HL-60/S4 treated with retinoic acid at 250 ng/mL for 4 days and 3 days (cell line): ENCODE results near the gene KLK1.

Experiments
- in situ Hi-C: fragments of 300-500 bp; cut with MboI; formaldehyde crosslinking; loops from 2 replicates; pipeline ENCODE4 v1.7.0; 2022; ENCODE audit warnings: low sequenced_read_pairs

The KLK1 gene

DNA sequence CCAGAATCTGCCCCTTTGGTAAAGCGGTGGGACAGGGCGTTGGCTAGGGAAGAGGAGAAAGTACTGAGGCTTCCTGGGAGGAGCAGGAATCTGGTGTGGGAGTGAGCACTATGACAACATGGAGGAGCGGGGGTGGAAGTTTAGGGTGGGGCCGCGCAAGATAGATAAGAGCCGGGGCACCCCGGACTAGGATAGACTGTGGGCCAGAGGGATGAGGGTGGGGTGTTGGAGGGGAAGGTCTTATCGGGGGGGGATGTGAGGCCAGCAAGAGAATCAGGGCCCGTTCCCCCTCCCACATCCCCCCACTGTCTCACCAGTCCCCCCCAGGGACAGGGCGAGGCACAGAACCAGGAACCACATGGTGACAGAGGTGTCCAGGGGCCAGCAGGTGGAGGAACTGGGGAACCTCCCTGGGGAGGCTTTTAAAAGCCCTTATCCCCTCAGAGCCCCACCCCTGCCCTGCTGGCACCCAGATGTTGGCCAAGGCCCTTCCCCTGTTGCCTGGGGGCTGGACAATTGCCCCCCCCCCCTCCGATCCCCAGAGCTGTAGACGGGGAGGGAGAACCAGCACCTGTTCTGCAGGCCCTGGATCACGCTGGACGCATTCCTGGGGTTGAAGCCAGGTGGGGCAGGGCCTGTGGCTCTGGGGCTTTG, at the start of gene KLK1:
TSS of gene KLK1 (minus strand) at position 399 of the 654 bp plus-strand sequence. CDS start at position 360, 39 bp downstream.
- in situ Hi-C loops = no loop called here

DNA sequence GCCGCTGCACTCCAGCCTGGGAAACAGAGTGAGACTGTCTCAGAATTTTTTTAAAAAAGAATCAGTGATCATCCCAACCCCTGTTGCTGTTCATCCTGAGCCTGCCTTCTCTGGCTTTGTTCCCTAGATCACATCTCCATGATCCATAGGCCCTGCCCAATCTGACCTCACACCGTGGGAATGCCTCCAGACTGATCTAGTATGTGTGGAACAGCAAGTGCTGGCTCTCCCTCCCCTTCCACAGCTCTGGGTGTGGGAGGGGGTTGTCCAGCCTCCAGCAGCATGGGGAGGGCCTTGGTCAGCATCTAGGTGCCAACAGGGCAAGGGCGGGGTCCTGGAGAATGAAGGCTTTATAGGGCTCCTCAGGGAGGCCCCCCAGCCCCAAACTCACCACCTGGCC, 49.5 kb upstream of the KLK1 start, which contains the start of gene KLK2:
TSS of gene KLK2 (plus strand) at position 384 of the 400 bp plus-strand sequence. CDS start 35 bp downstream, outside the sequence.
- in situ Hi-C loops = no loop called here

DNA sequence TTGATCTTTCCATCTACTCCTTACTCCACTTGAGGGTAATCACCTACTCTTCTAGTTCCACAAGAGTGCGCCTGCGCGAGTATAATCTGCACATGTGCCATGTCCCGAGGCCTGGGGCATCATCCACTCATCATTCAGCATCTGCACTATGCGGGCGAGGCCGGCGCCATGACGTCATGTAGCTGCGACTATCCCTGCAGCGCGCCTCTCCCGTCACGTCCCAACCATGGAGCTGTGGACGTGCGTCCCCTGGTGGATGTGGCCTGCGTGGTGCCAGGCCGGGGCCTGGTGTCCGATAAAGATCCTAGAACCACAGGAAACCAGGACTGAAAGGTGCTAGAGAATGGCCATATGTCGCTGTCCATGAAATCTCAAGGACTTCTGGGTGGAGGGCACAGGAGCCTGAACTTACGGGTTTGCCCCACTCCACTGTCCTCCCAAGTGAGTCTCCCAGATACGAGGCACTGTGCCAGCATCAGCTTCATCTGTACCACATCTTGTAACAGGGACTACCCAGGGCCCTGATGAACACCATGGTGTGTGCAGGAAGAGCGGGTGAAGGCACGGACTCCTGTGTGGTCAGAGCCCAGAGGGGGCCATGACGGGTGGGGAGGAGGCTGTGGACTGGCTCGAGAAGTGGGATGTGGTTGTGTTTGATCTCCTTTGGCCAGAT, 47.0 kb upstream of the KLK1 start:
- in situ Hi-C loops = no loop called here

DNA sequence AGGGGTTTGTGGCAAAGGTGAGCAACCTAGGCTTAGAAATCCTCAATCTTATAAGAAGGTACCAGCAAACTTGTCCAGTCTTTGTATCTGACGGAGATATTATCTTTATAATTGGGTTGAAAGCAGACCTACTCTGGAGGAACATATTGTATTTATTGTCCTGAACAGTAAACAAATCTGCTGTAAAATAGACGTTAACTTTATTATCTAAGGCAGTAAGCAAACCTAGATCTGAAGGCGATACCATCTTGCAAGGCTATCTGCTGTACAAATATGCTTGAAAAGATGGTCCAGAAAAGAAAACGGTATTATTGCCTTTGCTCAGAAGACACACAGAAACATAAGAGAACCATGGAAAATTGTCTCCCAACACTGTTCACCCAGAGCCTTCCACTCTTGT, 45.9 kb upstream of the KLK1 start:
- in situ Hi-C loops = no loop called here

DNA sequence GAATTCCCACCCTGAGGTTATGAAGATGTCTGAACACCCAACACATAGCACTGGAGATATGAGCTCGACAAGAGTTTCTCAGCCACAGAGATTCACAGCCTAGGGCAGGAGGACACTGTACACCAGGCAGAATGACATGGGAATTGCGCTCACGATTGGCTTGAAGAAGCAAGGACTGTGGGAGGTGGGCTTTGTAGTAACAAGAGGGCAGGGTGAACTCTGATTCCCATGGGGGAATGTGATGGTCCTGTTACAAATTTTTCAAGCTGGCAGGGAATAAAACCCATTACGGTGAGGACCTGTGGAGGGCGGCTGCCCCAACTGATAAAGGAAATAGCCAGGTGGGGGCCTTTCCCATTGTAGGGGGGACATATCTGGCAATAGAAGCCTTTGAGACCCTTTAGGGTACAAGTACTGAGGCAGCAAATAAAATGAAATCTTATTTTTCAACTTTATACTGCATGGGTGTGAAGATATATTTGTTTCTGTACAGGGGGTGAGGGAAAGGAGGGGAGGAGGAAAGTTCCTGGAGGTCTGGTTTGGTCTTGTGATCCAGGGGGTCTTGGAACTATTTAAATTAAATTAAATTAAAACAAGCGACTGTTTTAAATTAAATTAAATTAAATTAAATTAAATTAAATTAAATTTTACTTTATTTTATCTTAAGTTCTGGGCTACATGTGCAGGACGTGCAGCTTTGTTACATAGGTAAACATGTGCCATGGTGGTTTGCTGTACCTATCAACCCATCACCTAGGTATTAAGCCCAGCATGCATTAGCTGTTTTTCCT, 38.1 kb upstream of the KLK1 start:
- in situ Hi-C loops = no loop called here

DNA sequence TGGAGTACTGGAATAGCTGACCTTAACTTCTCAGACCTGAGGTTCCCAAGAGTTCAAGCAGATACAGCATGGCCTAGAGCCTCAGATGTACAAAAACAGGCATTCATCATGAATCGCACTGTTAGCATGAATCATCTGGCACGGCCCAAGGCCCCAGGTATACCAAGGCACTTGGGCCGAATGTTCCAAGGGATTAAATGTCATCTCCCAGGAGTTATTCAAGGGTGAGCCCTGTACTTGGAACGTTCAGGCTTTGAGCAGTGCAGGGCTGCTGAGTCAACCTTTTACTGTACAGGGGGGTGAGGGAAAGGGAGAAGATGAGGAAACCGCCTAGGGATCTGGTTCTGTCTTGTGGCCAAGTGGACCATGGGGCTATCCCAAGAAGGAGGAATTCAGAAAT, 37.4 kb upstream of the KLK1 start:
- in situ Hi-C loops = no loop called here

DNA sequence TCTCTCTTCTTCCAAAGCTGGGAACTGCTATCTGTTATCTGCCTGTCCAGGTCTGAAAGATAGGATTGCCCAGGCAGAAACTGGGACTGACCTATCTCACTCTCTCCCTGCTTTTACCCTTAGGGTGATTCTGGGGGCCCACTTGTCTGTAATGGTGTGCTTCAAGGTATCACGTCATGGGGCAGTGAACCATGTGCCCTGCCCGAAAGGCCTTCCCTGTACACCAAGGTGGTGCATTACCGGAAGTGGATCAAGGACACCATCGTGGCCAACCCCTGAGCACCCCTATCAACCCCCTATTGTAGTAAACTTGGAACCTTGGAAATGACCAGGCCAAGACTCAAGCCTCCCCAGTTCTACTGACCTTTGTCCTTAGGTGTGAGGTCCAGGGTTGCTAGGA, 36.3 kb upstream of the KLK1 start:
- in situ Hi-C loops = no loop called here

DNA sequence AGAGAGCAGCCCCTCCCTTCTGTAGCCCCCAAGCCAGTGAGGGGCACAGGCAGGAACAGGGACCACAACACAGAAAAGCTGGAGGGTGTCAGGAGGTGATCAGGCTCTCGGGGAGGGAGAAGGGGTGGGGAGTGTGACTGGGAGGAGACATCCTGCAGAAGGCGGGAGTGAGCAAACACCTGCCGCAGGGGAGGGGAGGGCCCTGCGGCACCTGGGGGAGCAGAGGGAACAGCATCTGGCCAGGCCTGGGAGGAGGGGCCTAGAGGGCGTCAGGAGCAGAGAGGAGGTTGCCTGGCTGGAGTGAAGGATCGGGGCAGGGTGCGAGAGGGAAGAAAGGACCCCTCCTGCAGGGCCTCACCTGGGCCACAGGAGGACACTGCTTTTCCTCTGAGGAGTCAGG, 35.3 kb upstream of the KLK1 start:
- in situ Hi-C loops = no loop called here

DNA sequence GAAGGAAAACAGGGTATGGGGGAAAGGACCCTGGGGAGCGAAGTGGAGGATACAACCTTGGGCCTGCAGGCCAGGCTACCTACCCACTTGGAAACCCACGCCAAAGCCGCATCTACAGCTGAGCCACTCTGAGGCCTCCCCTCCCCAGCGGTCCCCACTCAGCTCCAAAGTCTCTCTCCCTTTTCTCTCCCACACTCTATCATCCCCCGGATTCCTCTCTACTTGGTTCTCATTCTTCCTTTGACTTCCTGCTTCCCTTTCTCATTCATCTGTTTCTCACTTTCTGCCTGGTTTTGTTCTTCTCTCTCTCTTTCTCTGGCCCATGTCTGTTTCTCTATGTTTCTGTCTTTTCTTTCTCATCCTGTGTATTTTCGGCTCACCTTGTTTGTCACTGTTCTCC, 33.8 kb upstream of the KLK1 start:
- in situ Hi-C loops = no loop called here

DNA sequence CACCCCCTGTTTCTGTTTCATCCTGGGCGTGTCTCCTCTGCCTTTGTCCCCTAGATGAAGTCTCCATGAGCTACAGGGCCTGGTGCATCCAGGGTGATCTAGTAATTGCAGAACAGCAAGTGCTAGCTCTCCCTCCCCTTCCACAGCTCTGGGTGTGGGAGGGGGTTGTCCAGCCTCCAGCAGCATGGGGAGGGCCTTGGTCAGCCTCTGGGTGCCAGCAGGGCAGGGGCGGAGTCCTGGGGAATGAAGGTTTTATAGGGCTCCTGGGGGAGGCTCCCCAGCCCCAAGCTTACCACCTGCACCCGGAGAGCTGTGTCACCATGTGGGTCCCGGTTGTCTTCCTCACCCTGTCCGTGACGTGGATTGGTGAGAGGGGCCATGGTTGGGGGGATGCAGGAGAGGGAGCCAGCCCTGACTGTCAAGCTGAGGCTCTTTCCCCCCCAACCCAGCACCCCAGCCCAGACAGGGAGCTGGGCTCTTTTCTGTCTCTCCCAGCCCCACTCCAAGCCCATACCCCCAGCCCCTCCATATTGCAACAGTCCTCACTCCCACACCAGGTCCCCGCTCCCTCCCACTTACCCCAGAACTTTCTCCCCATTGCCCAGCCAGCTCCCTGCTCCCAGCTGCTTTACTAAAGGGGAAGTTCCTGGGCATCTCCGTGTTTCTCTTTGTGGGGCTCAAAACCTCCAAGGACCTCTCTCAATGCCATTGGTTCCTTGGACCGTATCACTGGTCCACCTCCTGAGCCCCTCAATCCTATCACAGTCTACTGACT, 31.2 kb upstream of the KLK1 start, which contains the start of gene KLK3:
TSS of gene KLK3 (plus strand) at position 280 of the 775 bp plus-strand sequence. CDS start at position 321, 41 bp downstream.
- in situ Hi-C loops = no loop called here

DNA sequence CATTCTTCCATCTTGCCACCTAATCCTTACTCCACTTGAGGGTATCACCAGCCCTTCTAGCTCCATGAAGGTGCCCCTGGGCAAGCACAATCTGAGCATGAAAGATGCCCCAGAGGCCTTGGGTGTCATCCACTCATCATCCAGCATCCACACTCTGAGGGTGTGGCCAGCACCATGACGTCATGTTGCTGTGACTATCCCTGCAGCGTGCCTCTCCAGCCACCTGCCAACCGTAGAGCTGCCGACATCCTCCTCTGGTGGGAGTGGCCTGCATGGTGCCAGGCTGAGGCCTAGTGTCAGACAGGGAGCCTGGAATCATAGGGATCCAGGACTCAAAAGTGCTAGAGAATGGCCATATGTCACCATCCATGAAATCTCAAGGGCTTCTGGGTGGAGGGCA, 28.0 kb upstream of the KLK1 start:
- in situ Hi-C loops = no loop called here

DNA sequence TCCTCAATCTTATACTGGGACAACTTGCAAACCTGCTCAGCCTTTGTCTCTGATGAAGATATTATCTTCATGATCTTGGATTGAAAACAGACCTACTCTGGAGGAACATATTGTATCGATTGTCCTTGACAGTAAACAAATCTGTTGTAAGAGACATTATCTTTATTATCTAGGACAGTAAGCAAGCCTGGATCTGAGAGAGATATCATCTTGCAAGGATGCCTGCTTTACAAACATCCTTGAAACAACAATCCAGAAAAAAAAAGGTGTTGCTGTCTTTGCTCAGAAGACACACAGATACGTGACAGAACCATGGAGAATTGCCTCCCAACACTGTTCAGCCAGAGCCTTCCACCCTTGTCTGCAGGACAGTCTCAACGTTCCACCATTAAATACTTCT, 27.2 kb upstream of the KLK1 start:
- in situ Hi-C loops = no loop called here

DNA sequence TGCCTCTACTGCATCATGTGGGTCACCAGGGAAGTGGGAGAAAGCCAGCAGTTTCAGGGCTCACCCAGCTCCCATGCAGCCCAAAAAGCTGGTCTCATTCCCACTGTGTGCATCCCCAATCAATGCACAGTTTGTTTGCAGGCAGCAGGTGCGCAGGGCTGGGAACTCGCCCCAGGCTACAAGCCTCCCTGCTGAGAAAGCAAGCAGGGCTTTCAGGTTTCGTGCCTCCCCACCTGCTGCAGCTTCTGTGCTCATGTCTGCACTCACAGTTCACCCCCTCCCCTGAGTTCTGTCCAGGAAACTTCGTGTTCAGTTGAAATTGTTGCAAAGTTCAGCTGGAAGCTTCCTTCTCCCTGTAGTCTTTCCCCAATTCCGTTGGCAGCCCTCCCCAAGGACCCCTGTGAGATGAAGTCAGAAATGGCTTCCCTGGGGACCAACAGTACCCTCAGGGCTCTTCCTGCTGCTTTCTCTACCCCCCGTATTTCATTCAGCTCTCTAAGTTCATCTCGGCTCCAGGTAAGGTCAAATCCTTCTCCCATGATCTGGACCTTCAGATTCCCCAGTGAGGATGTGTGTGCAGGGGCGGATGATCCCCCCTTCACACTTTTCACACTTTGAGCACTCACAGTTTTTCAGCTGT, 20.8 kb upstream of the KLK1 start:
- in situ Hi-C loops = no loop called here

DNA sequence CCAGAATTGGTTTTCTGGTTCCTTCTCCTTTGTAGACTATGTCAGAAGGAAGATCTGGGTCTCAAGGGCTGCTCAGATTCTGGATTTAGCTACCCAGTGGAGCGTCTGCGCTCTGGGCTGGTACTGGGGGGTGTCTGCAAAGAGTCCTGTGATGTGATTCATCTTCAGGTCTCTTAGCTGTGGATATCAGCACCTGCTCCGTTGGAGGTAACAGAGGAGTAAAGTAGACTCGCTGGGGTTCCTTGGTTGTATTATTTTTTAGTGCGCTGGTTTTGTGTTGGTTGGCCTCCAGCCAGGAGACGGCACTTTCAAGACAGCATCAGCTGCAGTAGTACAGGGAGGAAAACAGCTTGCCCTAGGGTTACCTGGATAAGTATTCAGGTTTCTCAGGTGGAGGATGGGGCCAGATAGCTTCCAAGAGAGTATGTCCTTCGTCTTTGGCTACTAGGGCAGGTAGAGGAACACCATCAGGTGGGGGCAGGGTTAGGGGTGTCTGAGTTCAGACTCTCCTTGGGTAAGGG, 20.2 kb upstream of the KLK1 start:
- in situ Hi-C loops = no loop called here

DNA sequence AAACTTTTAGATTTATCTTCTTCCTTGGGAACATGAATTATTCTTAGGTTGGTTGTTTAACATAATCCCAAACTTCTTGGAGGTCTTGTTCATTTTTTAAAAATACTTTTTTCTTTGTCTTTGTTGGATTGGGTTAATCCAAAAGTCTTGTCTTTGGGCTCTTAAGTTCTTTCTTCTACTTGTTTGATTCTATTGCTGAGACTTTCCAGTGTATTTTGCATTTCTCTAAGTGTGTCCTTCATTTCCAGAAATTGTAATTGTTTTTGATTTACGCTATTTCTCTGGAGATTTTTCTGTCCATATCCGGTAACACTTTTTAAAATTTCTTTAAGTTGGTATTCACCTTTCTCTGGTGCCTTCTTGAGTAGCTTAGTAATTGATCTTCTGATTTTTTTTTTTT, 19.6 kb upstream of the KLK1 start:
- in situ Hi-C loops = no loop called here

DNA sequence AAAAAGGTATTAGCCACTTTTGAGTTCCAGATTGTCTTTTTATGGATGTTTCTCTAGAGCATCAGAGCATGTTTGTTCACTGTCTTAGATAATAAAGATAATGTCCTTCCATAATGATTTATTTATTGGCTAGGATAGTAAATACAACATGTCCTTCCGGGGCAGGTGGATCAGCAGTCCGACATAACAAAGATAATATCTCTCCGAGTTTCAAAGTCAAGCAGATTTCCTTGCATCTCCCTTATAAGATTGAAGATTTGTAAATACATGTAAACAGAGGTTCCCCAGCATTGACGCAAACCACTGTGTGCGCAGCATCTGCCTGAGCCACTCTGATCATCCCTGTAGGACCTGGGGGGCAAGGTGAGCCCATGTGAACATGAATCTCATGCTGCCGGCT, 18.5 kb upstream of the KLK1 start:
- in situ Hi-C loops = no loop called here

DNA sequence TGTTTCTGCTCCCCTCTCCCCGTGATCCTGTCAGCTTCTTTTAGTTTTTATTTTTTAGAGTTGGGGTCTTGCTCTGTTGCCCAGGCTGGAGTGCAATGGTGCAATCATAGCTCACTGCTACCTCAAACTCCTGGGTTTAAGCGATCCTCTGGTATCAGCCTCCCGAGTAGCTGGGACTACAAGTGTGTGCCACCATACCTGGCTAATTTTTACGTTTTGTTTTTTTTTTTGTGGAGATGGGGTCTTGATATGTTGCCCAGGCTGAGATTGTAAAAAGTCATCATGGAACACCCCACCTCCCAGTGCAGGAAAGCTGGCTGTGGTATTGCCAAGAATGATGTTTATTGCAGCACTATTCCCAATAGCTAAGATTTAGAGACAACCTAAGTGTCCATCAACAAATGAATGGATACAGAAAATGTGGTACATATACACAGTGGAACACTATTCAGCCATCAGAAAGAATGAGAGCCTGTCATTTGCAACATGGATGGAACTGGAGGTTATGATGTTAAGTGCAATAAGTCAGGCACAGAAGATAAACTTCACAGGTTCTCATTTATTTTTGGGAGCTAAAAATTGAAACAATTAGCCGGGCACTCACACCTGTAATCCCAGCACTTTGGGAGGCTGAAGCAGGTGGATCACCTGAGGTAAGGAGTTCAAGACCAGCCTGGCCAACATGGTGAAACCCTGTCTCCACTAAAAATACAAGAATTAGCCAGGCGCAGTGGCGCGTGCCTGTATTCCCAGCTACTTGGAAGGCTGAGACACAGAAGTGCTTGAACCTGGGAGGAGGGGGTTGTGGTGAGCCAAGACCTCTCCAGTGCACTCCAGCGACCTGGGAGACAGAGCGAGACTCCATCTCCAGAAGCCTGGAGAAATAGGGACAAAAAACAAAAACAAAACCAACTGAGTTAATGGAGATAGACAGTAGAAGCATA, 16.4 kb upstream of the KLK1 start:
- in situ Hi-C loops = no loop called here

DNA sequence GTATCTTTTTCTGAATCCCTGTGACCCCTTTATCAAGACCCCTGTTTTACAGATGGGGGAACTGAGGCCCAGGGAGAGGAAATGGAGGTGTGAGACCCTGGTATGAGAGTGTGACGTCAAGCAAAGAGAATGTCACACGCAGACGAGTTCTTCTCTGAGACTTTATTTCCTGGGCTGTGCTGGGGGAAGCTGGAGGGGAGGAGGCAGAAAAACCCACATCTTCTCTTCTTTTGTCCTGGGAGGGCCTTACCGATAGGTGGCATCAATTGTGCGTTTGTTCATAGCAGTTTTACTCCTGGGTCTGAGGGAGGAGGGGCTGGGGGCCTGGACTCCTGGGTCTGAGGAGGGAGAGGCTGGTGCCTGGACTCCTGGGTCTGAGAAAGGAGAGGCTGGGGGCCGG, 14.7 kb upstream of the KLK1 start:
- in situ Hi-C loops = no loop called here

DNA sequence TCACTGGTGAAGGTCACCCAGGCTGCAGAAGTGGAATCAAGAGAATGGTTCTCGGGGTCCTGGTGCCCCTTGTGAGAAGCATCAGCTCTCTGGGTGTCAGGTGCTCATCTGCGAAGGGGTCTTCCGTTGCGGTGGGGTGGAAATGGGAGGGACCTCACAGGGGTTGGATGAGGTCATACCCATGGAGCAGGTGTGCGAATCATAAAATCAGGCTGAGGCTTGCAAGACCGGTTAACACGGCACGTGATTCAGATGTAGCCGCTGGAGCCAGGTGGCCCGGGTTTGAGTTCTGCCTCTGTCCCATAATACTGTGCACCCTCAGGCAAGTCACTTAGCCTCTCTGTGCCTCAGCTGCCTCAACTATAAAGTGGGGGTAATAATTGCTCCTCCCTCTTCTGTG, 13.7 kb upstream of the KLK1 start:
- in situ Hi-C loops = no loop called here
